Ishikawa (cell line): Measurements from ENCODE around the gene LIMK2.

Experiments used
- CEBPB ChIP-seq: IDR thresholded peaks from 2 replicates; pipeline ENCODE4 v1.6.1; 2012
- CREB1 ChIP-seq: IDR thresholded peaks from 2 replicates; pipeline ENCODE4 v1.6.1; 2012; ENCODE audit warnings: low read depth
- EGR1 ChIP-seq: IDR thresholded peaks from 2 replicates; pipeline ENCODE4 v1.6.1; 2012
- EP300 ChIP-seq: IDR thresholded peaks from 2 replicates; pipeline ENCODE4 v1.6.1; 2012; ENCODE audit warnings: borderline replicate concordance
- FOXM1 ChIP-seq: IDR thresholded peaks from 2 replicates; pipeline ENCODE4 v1.6.1; 2012; ENCODE audit warnings: low read depth, borderline replicate concordance
- RAD21 ChIP-seq: IDR thresholded peaks from 2 replicates; pipeline ENCODE4 v1.6.1; 2012; ENCODE audit warnings: low read depth
- TAF1 ChIP-seq: IDR thresholded peaks from 2 replicates; pipeline ENCODE4 v1.6.1; 2012; ENCODE audit warnings: low read depth, mild to moderate bottlenecking
- TEAD4 ChIP-seq: IDR thresholded peaks from 2 replicates; pipeline ENCODE4 v1.6.1; 2012
- YY1 ChIP-seq: IDR thresholded peaks from 2 replicates; pipeline ENCODE4 v1.6.1; 2012; ENCODE audit warnings: low read depth
- ZBTB7A ChIP-seq: IDR thresholded peaks from 2 replicates; pipeline ENCODE4 v1.6.1; 2012; ENCODE audit warnings: low read depth
- TF ChIP-seq, protein P1 (sequence below): IDR thresholded peaks from 2 replicates; pipeline ENCODE4 v1.6.1; 2012; ENCODE audit warnings: low read depth, mild to moderate bottlenecking
- TF ChIP-seq, protein P2 (sequence below): IDR thresholded peaks from 2 replicates; pipeline ENCODE4 v1.6.1; 2012
- TF ChIP-seq, protein P3 (sequence below): IDR thresholded peaks from 2 replicates; pipeline ENCODE4 v1.6.1; 2012

DNA sequence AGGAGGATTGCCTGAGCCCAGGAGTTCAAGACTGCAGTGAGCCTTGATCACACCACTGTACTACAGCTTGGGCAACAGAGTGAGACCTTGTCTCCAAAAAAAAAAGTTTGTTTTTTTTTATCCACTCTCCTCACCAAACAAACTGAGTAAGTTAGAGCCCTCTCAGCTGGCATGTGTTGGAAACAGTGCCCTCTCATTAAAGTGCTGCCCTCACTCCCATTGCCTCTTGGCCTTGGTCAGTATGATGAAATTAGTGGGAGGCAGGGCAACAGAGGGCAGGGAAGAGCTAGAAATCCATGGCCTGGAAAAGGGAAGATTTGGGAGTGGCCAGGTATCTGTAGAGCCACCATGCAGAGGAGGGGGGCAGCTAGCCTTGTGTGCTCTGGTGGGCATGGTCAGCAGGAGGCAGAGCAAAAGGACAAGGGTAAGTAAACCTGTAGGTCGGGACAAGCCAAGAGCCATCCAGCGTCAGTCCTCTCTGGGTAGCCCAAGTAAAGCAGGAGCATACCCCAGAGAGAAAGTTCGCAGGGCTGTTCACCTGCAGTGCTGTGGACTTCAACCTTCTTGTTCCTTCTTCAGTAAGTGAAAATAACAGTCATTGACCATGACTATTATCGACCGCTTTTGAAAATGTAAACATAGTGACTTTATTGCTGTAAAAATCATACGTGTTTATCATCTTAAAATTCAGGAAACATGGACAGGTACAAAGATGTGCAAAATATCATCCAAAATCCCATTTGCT is 52.0 kb downstream of the LIMK2 start:
- TF ChIP-seq CEBPB (no peak), EGR1 (no peak), FOXM1 (no peak), EP300 (no peak), RAD21 (no peak), TAF1 (no peak), CREB1 (no peak), ZBTB7A (no peak), YY1 (no peak), TEAD4 (no peak)
- TF ChIP-seq, protein P1, sequence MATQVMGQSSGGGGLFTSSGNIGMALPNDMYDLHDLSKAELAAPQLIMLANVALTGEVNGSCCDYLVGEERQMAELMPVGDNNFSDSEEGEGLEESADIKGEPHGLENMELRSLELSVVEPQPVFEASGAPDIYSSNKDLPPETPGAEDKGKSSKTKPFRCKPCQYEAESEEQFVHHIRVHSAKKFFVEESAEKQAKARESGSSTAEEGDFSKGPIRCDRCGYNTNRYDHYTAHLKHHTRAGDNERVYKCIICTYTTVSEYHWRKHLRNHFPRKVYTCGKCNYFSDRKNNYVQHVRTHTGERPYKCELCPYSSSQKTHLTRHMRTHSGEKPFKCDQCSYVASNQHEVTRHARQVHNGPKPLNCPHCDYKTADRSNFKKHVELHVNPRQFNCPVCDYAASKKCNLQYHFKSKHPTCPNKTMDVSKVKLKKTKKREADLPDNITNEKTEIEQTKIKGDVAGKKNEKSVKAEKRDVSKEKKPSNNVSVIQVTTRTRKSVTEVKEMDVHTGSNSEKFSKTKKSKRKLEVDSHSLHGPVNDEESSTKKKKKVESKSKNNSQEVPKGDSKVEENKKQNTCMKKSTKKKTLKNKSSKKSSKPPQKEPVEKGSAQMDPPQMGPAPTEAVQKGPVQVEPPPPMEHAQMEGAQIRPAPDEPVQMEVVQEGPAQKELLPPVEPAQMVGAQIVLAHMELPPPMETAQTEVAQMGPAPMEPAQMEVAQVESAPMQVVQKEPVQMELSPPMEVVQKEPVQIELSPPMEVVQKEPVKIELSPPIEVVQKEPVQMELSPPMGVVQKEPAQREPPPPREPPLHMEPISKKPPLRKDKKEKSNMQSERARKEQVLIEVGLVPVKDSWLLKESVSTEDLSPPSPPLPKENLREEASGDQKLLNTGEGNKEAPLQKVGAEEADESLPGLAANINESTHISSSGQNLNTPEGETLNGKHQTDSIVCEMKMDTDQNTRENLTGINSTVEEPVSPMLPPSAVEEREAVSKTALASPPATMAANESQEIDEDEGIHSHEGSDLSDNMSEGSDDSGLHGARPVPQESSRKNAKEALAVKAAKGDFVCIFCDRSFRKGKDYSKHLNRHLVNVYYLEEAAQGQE, result no peak
- TF ChIP-seq, protein P2, sequence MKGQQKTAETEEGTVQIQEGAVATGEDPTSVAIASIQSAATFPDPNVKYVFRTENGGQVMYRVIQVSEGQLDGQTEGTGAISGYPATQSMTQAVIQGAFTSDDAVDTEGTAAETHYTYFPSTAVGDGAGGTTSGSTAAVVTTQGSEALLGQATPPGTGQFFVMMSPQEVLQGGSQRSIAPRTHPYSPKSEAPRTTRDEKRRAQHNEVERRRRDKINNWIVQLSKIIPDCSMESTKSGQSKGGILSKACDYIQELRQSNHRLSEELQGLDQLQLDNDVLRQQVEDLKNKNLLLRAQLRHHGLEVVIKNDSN, result no peak
- TF ChIP-seq, protein P3, sequence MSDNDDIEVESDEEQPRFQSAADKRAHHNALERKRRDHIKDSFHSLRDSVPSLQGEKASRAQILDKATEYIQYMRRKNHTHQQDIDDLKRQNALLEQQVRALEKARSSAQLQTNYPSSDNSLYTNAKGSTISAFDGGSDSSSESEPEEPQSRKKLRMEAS, result no peak
